Sigmoid colon (tissue), 4 donors: ENCODE results near the gene AXIN1.

ENCODE experiments used
- CTCF ChIP-seq, 4 experiments: fragments of 450-650 bp in 3 of 4; fragments of 200-600 bp in 1 of 4; IDR thresholded peaks; one replicate each; pipeline ENCODE4 v1.5.1; 2016 to 2019; ENCODE audit warnings: antibody characterized with exemption in 4 of 4, mild to moderate bottlenecking in 3 of 4, moderate library complexity in 2 of 4
- EP300 ChIP-seq, 4 donors: sonication (generic); formaldehyde crosslinking; IDR thresholded peaks; one replicate each; pipeline ENCODE4 v1.6.1; 2017; ENCODE audit warnings: antibody characterized with exemption in 4 of 4

DNA sequence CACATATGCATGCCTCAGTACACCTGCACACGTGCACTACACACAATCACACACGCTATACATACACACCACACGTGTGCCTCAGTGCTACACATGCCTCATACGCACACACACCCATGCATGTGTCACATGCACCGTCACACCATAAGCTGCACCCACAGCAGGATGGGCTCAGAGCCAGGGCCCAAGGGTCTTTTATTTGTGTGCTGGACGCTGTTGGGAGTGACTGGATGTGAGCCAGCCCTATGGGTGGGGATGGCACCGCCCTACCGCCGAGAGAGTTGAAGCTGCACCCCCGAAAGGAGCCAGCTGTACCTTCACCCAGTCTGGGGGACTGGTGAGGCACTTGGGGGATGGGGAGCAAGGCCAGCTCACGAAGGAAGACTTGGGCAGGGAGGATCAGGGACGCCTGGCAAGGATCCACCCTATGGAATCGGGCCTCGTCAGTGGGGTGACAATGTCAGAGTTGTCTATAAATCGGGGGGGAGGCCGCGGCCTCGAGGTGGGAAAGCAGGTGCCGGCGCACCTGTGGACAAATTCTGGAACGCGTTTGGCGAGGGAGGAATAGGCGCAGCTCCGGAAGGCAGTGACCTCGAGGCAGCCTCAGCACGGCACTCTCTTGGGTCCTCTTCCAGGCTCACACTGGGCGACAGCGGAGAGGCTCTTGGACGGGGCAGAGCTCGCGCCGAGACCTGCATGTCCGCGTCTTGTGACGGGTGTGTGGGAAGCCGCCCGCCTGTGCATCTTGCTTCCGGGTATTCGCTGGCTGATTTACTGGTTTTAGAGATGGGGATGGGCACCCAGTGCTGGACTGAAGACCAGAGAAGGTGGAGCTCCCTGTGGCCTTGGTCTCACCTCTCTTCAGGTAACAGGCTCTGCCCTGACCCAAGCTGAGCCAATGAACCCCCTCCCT, 84.1 kb downstream of the AXIN1 start:
- no peak for TF ChIP-seq CTCF (IDR thresholded peaks at IDR 0.05)
- TF ChIP-seq EP300 (IDR thresholded peaks at IDR 0.05): no peak
